Fibroblast of mammary gland (primary cell): ENCODE data around the gene ZFYVE28.

Source experiments
- DNase-seq: peaks from one replicate; pipeline ENCODE4 v3.0.0-alpha.2; 2010; ENCODE audit warnings: low read depth
- H3K4me3 ChIP-seq: 2 replicates; pipeline ENCODE4 v1.5.1; 2011; ENCODE audit warnings: low read depth, mild to moderate bottlenecking, low read length, moderate library complexity; ENCODE audit not compliant: control insufficient read depth
- TF ChIP-seq, protein P1 (sequence below): conservative IDR thresholded peaks from 2 replicates; pipeline ENCODE4 v1.5.1; 2011; ENCODE audit warnings: low read depth, low read length, inconsistent platforms; ENCODE audit not compliant: control insufficient read depth, insufficient read depth

ZFYVE28 gene

DNA sequence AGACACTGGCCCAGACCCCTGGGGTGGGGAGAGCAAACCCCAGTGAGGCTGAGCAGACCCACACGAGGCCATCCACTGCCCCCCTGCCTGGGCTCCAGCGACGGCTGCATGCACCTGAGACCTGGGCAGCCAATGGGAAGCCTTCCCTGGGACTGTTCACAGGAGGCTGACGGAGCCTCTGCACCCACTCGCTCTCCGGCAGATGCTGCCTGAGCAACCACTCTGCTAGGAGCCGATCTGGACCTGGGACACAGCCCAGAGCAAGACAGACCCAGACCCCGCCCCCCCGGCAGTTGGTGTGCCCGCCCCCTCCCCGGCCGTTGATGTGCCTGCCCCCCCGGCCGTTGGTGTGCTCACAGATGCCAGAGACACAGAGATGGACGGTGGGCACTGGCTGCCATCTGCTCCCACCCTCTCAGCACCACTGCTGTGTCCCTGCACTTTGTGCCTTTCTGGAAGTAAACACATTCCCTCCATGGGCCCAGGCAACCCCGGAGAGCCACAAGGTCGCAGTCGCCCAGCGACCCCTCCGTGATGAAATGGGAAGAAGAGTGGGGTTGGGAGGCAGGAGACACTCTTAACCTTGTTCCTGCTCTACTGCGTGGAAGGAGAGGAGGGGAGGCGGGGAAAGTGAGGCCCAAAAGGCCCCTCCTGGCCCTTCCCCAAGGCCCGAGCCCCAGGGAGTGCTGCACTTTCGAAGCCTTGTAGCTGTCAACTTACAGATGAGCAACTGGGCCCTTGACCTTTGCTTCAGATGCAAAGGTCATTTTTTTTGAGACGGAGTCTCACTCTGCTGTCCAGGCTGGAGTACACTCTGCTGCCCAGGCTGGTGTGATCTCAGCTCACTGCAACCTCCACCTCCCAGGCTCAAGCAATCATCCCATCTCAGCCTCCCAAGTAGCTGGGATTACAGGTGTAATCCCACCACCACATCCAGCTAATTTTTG lies 62.0 kb downstream of the ZFYVE28 start:
- DNase-seq: no peak
- TF ChIP-seq, protein P1, sequence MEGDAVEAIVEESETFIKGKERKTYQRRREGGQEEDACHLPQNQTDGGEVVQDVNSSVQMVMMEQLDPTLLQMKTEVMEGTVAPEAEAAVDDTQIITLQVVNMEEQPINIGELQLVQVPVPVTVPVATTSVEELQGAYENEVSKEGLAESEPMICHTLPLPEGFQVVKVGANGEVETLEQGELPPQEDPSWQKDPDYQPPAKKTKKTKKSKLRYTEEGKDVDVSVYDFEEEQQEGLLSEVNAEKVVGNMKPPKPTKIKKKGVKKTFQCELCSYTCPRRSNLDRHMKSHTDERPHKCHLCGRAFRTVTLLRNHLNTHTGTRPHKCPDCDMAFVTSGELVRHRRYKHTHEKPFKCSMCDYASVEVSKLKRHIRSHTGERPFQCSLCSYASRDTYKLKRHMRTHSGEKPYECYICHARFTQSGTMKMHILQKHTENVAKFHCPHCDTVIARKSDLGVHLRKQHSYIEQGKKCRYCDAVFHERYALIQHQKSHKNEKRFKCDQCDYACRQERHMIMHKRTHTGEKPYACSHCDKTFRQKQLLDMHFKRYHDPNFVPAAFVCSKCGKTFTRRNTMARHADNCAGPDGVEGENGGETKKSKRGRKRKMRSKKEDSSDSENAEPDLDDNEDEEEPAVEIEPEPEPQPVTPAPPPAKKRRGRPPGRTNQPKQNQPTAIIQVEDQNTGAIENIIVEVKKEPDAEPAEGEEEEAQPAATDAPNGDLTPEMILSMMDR: no peak
- no peak overlapping the region for H3K4me3 ChIP-seq

DNA sequence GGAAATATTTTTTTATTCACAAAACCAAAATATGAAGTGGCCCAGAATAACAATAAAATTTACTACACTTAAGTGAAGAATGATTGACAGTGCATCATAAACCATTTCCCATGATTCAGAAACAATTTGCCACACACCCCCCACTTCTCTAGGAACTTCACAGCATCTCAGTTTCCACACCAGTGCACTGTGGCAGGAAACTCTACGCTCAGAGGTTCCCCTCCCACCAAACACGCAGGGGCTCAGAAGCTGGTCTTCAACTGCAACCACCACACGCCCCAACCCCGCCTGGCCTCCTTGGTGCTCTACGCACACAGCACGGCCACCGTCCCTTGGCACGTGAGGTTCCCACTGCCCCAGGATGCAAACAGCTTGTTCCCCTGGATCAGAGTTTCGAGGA lies 63.7 kb downstream of the ZFYVE28 start:
- no peak for DNase-seq
- TF ChIP-seq, protein P1: no peak
- H3K4me3 ChIP-seq: no peak overlapping the region

DNA sequence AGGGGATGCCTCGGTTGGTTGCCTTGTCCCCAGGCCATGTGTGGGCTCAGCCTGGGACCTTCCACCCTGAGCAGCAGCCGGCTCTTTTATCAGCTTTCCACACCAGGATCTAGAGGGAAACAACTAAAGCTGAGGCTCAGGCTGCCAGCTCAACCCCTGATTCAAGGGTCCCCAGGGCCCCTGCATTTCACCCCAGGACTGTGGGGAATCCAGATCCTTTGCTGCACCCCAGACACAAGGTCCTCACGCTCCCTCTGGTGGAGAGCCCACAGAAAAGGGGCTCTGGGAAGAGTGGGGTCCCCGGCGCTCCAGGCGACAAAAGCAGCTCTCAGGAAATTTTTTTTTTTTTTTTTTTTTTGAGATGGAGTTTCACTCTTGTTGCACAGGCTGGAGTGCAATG lies 64.3 kb downstream of the ZFYVE28 start:
- TF ChIP-seq, protein P1: peak; percentile 37
- DNase-seq: peak; percentile 7
- H3K4me3 ChIP-seq: no peak overlapping the region

DNA sequence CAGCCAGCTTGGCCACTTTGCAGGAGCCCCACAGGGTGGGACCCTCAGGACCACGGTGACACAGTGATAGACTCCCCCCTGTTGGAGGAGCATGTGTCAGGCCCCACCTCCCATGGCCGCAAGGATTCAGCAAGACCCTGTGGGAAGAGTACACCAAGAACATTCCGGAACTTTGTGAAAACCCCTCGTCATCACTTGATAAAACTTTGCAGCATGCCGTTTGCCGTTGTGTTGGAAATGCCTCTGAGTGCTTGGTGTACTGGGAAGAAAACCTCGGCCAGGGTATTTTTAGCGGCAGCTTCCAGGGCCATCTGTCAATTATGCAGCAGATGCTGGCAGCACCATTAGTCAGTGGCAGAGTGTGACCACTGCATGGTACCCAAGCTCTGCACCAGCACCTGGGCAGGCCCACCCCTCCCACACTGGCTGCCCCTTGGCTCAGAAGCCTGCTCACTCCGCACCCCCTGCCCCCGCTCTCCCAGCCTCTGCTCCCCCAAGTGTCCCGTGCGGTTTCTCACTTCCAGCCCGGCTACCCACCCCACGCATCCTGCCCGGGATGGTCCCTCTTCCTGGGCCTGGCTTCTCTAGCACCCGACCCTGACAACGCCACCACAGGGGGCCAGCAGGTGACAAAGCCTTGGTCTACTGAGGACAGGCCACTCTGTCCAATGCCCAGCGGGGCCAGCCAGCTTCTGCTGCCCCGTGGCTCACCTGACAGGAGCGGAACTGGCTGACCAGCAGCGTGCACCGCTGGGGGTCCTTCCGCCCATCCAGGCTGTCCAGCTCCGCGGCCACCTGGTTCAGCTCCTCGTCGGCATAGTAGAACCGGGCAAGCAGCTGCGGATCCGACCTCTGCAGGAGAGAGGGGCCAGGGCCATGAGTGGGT lies 65.0 kb downstream of the ZFYVE28 start:
- DNase-seq: no peak
- TF ChIP-seq, protein P1: no peak
- H3K4me3 ChIP-seq: no peak overlapping the region

DNA sequence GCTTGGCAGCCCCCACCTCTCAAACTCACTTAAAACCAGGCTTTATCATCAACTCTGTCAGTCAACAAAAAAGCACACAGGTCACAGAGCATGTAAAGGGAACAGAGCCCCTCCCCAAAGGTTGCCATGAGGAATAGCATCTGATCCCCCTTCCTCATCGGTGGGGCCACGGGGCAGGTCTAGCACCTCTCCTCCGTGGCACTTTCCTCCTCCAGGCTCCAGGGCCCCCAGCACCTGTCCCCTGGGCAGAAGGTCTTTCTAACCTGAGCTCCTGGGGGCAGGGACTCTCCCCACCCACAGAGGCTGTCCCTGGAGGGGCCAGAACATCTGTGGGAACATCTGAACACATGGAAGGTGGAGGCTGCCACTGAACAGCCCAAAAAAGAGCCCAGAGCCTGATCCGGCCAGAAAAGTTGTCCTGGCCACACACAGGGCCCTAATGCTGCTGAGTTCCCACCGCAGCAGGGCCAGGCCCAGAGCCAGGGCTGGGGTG lies 65.7 kb downstream of the ZFYVE28 start:
- H3K4me3 ChIP-seq: no peak overlapping the region
- DNase-seq: no peak

DNA sequence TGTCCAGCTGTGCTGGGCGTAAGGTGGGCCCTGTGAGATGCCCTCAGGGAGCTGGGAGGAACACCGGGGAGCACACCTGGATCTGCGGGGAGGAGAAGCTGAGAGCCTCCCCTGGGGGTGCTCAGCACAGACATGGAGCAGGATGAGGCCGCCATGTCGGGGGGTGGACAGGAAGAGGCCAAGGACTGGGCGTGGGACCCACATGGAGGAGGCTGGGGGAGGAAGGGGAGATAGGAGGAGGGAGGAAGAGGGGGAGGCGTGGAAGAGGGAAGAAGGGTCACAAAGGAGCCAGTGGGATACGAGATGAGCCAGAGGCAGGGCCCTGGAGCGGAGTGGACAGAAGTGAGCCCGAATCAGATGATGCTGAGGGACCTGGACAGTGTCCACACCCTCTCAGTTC lies 66.3 kb downstream of the ZFYVE28 start:
- H3K4me3 ChIP-seq: no peak overlapping the region
- no peak for DNase-seq
- TF ChIP-seq, protein P1: no peak

More for the DNA sequence above, 65.7 kb downstream of the ZFYVE28 start:
- TF ChIP-seq, protein P1: no peak
